HG03439 (cell line): ENCODE data around the gene CHID1.

Experiments
- ATAC-seq: cut with Tn5 transposase; IDR thresholded peaks from one replicate; pipeline ENCODE4 v1.9.1; 2021; ENCODE audit warnings: mild to moderate bottlenecking, moderate library complexity; ENCODE audit not compliant: unreplicated experiment

The CHID1 gene

GRCh38 chr11:889687-890475 is 20.7 kb downstream of the CHID1 start:
- no peak for ATAC-seq

- no peak for ATAC-seq
These were observed 21.4 kb downstream of the CHID1 start for GRCh38 chr11:889257-889656.

GRCh38 chr11:888310-889212 is 22.0 kb downstream of the CHID1 start:
- no peak for ATAC-seq

- ATAC-seq: no peak
These were observed 23.0 kb downstream of the CHID1 start for GRCh38 chr11:887589-887988.

GRCh38 chr11:886568-886967 is 24.0 kb downstream of the CHID1 start:
- ATAC-seq: no peak

- ATAC-seq: no peak
These were observed 26.0 kb downstream of the CHID1 start for GRCh38 chr11:884578-885070.

- no peak for ATAC-seq
These were observed 27.1 kb downstream of the CHID1 start for GRCh38 chr11:883527-883926.

GRCh38 chr11:882596-882995 is 28.0 kb downstream of the CHID1 start:
- ATAC-seq: no peak

- ATAC-seq: no peak
These were observed 30.2 kb downstream of the CHID1 start for GRCh38 chr11:880447-880846.

GRCh38 chr11:877565-877964 is 33.0 kb downstream of the CHID1 start:
- ATAC-seq: no peak

- no peak for ATAC-seq
These were observed 34.1 kb downstream of the CHID1 start for GRCh38 chr11:876545-876944.

- no peak for ATAC-seq
These were observed 34.8 kb downstream of the CHID1 start for GRCh38 chr11:875769-876301.

- ATAC-seq: no peak
These were observed 35.4 kb downstream of the CHID1 start for GRCh38 chr11:875203-875602.

- ATAC-seq: no peak
These were observed 36.9 kb downstream of the CHID1 start for GRCh38 chr11:873706-874105.

- ATAC-seq: no peak
These were observed 37.8 kb downstream of the CHID1 start for GRCh38 chr11:872799-873198.

GRCh38 chr11:871472-871871 is 39.1 kb downstream of the CHID1 start:
- ATAC-seq: no peak

- no peak for ATAC-seq
These were observed 40.2 kb downstream of the CHID1 start for GRCh38 chr11:870418-870817.

GRCh38 chr11:870127-870413 is 40.5 kb downstream of the CHID1 start:
- no peak for ATAC-seq

GRCh38 chr11:869399-870126 is 41.0 kb downstream of the CHID1 start:
- no peak for ATAC-seq

GRCh38 chr11:868802-869201 is 41.8 kb downstream of the CHID1 start:
- no peak for ATAC-seq

GRCh38 chr11:868394-868793 is 42.2 kb downstream of the CHID1 start:
- no peak for ATAC-seq
